Mammary epithelial cell (primary cell): ENCODE results near the gene HSH2D.

Source experiments
- EZH2 ChIP-seq: IDR thresholded peaks from 2 replicates; pipeline ENCODE4 v1.6.1; 2012; ENCODE audit warnings: low read length, inconsistent platforms, borderline replicate concordance
- TF ChIP-seq, protein P1 (sequence below), 2 donors: IDR thresholded peaks in 1 of 2; conservative IDR thresholded peaks in 1 of 2; 2 replicates each; pipeline ENCODE4 v1.5.1; 2011 to 2012; ENCODE audit warnings: inconsistent platforms in 2 of 2, low read length in 2 of 2, mild to moderate bottlenecking in 2 of 2, control low read depth in 1 of 2, low read depth in 1 of 2; ENCODE audit not compliant: insufficient read depth in 1 of 2; ENCODE audit errors: extremely low read depth in 1 of 2

- TF ChIP-seq EZH2, result no peak
- TF ChIP-seq, protein P1, sequence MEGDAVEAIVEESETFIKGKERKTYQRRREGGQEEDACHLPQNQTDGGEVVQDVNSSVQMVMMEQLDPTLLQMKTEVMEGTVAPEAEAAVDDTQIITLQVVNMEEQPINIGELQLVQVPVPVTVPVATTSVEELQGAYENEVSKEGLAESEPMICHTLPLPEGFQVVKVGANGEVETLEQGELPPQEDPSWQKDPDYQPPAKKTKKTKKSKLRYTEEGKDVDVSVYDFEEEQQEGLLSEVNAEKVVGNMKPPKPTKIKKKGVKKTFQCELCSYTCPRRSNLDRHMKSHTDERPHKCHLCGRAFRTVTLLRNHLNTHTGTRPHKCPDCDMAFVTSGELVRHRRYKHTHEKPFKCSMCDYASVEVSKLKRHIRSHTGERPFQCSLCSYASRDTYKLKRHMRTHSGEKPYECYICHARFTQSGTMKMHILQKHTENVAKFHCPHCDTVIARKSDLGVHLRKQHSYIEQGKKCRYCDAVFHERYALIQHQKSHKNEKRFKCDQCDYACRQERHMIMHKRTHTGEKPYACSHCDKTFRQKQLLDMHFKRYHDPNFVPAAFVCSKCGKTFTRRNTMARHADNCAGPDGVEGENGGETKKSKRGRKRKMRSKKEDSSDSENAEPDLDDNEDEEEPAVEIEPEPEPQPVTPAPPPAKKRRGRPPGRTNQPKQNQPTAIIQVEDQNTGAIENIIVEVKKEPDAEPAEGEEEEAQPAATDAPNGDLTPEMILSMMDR (conservative IDR thresholded peaks at IDR 0.05 in 1 of 2, IDR thresholded peaks at IDR 0.05 in 1 of 2; ENCODE audit: extremely low read depth in 1 of 2, insufficient read depth in 1 of 2, low read depth in 1 of 2, low read length in 2 of 2), result no peak
Measured at GRCh38 chr19:16199275-16199932, 55.9 kb downstream of the HSH2D start.
